Activated CD8-positive, alpha-beta T cell treated with anti-CD3 and anti-CD28 coated beads for 36 hours (primary cell): ENCODE results near the gene POU3F1. TPM values are rescaled to one million over a fixed set of nuclear protein-coding genes. Genes with fewer than 3 reads are reported as not detected.
A peak's percentile ranks its signal among the peaks of the same experiment; 100 is the strongest.

Experiments used
- ATAC-seq: fragments of 200-7000 bp; cut with Tn5 transposase; one replicate; pipeline ENCODE4 v1.10.0; 2021; ENCODE audit warnings: mild to moderate bottlenecking, moderate library complexity
- CTCF ChIA-PET: fragments of 350-600 bp; sonication (Branson Sonifier 250); formaldehyde crosslinking; loops from one replicate; lab custom pipeline; 2021; ENCODE audit warnings: antibody characterized with exemption; lab: Charles Lee
- POLR2A ChIA-PET: fragments of 350-600 bp; sonication (Branson Sonifier 250); formaldehyde crosslinking; loops from one replicate; lab custom pipeline; 2021; ENCODE audit warnings: antibody characterized with exemption; lab: Charles Lee
- DNase-seq: peaks from one replicate; pipeline ENCODE4 v3.0.0-alpha.2; 2020
- H3K27ac Mint-ChIP-seq: one replicate; pipeline ENCODE4 v1.8.0; 2021; ENCODE audit warnings: mild to moderate bottlenecking, mixed read lengths
- H3K27me3 Mint-ChIP-seq: one replicate; pipeline ENCODE4 v1.8.0; 2021; ENCODE audit warnings: mixed read lengths
- H3K36me3 Mint-ChIP-seq: one replicate; pipeline ENCODE4 v1.8.0; 2021; ENCODE audit warnings: low read depth, mixed read lengths
- H3K4me1 Mint-ChIP-seq: one replicate; pipeline ENCODE4 v1.8.0; 2021; ENCODE audit warnings: low read depth, mixed read lengths
- H3K4me3 Mint-ChIP-seq: one replicate; pipeline ENCODE4 v1.8.0; 2021; ENCODE audit warnings: mild to moderate bottlenecking, moderate library complexity, mixed read lengths
- H3K9me3 Mint-ChIP-seq: one replicate; pipeline ENCODE4 v1.8.0; 2021; ENCODE audit warnings: mixed read lengths
- intact Hi-C: fragments of 100-400 bp; cut with micrococcal nuclease; formaldehyde crosslinking; loops from one replicate; pipeline ENCODE4 v1.10.0; 2022
- total RNA-seq, 2 experiments: library from RNA; stranded (reverse); gene quantifications; one replicate each; pipeline ENCODE4 v1.2.3, GENCODE V29; 2021
- TF ChIP-seq, protein P1 (sequence below): fragments of 200-600 bp; IDR thresholded peaks from one replicate; pipeline ENCODE4 v1.8.0; 2022; ENCODE audit warnings: antibody characterized with exemption, mild to moderate bottlenecking

Gene POU3F1
- total RNA-seq, 2 experiments from 2014 or later = 0.16 TPM; not detected in 1

DNA sequence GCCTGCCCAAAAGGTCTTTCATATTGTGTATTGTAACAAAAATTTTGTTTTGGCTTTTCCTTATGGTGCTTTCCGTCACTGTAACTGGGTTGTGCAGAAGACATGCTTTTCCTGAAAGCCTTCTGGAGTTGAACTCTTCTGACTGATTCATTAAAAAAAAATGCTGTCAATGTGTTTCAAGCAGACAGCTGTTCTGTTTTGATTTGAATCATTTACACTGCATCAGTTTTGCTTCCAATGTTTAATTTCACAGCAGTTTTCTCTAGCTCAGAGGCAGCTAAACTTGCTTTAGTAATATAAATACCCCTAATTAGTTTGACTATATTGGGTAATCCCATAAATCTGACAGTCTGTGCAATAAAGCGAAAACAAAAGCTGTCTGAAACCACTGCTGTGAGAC, 26.2 kb downstream of the POU3F1 start:
- ChIA-PET POLR2A (no interaction called here), CTCF (interaction anchor here (0.8 to 4.1 kb wide), 5 partner anchors 9 to 161 kb away, joined by 3 to 31 read pairs (median 7); partner anchors contain the start of genes MTF1 and SF3A3)
- Mint-ChIP-seq H3K27me3 (no peaks in the 10 kb centered on the region), H3K4me3 (no peak overlapping the region), H3K36me3 (peaks cover 59% of the 10 kb centered on the region), H3K27ac (no peak overlapping the region), H3K4me1 (peaks cover 19% of the 10 kb centered on the region), H3K9me3 (no peaks in the 10 kb centered on the region)
- TF ChIP-seq, protein P1, sequence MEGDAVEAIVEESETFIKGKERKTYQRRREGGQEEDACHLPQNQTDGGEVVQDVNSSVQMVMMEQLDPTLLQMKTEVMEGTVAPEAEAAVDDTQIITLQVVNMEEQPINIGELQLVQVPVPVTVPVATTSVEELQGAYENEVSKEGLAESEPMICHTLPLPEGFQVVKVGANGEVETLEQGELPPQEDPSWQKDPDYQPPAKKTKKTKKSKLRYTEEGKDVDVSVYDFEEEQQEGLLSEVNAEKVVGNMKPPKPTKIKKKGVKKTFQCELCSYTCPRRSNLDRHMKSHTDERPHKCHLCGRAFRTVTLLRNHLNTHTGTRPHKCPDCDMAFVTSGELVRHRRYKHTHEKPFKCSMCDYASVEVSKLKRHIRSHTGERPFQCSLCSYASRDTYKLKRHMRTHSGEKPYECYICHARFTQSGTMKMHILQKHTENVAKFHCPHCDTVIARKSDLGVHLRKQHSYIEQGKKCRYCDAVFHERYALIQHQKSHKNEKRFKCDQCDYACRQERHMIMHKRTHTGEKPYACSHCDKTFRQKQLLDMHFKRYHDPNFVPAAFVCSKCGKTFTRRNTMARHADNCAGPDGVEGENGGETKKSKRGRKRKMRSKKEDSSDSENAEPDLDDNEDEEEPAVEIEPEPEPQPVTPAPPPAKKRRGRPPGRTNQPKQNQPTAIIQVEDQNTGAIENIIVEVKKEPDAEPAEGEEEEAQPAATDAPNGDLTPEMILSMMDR = no peak
- ATAC-seq (no peak), DNase-seq (no peak)
- intact Hi-C loops = no loop called here

DNA sequence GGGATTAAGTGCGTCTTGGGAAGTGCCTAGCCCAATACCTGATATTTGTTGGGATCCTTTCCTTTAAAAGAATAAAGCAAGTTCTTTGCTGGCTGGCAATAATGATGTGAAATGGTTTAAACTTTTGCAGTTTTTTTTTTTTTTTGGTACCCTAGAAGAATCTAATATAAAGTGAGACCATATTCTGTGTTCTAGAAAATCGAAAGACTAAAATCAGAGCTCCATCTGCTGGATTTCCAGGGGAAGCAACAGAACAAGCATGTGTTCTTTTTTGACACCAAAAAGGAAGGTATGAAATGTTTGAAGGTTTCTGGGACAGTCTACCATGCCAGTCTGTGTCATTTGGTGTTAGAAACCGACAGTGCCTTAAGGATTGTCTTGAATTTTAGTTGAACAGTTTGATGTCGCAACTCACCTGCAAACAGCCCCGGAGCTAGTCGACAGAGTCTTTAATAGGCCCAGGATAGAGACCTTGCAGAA, 27.7 kb downstream of the POU3F1 start:
- no peaks in the 10 kb centered on the region for H3K9me3 Mint-ChIP-seq
- H3K27ac Mint-ChIP-seq = no peak overlapping the region
- intact Hi-C loops = loop anchor here (2.0 kb wide), 1 partner anchor 28 kb away; the partner anchor contains the start of gene SF3A3
- CTCF ChIA-PET = interaction anchor here (0.6 to 4.1 kb wide), 16 partner anchors 8 to 160 kb away, joined by 3 to 31 read pairs (median 4); partner anchors contain the start of genes MTF1 and SF3A3
- ATAC-seq (peak; percentile 79), DNase-seq (no peak)
- peaks cover 60% of the 10 kb centered on the region for H3K36me3 Mint-ChIP-seq
- H3K27me3 Mint-ChIP-seq = no peaks in the 10 kb centered on the region
- TF ChIP-seq, protein P1 = peak; percentile 41
- peaks cover 29% of the 10 kb centered on the region for H3K4me1 Mint-ChIP-seq
- POLR2A ChIA-PET = interaction anchor here (0.6 to 3.1 kb wide), 5 partner anchors 9 to 743 kb away, joined by 3 to 24 read pairs (median 3); partner anchors contain the start of gene SF3A3
- no peak overlapping the region for H3K4me3 Mint-ChIP-seq

DNA sequence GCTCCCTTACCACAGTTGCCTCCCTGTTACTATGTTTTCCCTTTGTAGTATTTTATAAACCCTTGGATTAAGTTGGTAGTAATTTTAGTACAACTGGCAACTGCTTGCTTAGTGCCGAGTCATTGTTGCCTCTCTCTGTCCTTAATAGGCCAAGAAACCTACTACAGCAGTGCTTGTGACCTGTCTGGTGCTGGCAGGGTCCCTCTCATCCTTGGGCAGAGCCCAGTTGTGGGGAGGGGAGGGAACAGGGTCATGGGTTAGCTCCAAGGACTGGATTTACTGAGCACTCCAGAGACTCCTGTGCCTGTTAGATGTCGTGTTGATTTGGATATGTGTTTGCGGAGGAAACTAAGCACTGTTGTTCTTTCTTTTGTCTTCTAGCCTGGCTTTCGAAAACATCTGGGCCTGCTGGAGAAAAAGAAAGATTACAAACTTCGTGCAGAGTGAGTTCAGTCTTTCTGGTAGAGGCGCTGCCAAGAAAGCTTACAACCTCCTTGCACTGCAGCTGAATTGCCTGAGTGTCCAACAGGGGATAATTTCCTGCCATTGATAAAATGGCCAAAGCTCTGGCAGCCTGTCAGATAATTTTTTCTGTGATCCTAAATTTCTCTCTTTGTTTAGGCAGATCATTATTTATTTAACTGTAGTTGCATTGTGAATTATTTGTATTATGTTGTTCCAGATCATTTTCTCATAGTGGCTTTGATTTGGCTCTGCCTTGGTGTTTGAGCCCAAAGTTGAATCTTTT, 30.4 kb downstream of the POU3F1 start:
- no peak overlapping the region for H3K4me3 Mint-ChIP-seq
- H3K27ac Mint-ChIP-seq = peak overlapping the region; percentile 68
- TF ChIP-seq, protein P1 = no peak
- ATAC-seq = no peak
- no peaks in the 10 kb centered on the region for H3K27me3 Mint-ChIP-seq
- H3K36me3 Mint-ChIP-seq = peaks cover 51% of the 10 kb centered on the region
- POLR2A ChIA-PET = interaction anchor here (0.6 to 1.4 kb wide), 4 partner anchors 9 to 22 kb away, joined by 3 to 5 read pairs (median 4); no protein-coding TSS in a partner anchor
- H3K9me3 Mint-ChIP-seq = no peaks in the 10 kb centered on the region
- CTCF ChIA-PET = interaction anchor here (0.6 to 10.4 kb wide), 5 partner anchors 12 to 1611 kb away, joined by 3 to 99 read pairs (median 4); partner anchors contain the start of gene SF3A3
- DNase-seq = no peak
- intact Hi-C loops = no loop called here
- H3K4me1 Mint-ChIP-seq = peaks cover 46% of the 10 kb centered on the region

DNA sequence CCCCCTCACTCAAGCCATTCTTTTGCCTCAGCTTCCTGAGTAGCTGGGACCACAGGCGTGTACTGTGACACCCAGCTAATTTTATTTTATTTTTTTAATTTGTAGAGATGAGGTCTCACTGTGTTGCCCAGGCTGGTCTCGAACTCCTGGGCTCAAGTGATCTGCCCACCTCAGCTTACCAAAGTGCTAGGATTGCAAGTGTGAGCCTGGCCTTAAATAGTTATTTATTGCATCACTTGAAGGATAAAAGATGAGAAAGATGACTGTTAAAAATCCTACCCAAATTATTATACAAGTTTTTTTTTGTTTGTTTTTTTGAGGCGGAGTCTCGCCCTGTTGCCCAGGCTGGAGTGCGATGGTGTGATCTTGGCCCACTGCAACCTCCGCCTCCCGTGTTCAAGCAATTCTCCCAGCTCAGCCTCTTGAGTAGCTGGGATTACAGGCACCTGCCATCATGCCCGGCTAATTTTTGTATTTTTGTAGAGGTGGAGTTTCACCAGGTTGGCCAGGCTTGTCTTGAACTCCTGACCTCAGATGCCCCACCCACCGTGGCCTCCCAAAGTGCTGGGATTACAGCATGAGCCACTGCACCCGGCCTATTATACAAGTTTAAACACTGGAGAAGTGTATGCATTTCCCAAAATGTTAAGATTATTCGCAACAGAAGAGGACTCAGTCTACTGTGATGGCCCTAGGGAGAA, 31.7 kb downstream of the POU3F1 start:
- ATAC-seq = no peak
- H3K27me3 Mint-ChIP-seq = no peaks in the 10 kb centered on the region
- no peaks in the 10 kb centered on the region for H3K9me3 Mint-ChIP-seq
- no peak for DNase-seq
- TF ChIP-seq, protein P1 = no peak
- peaks cover 55% of the 10 kb centered on the region for H3K4me1 Mint-ChIP-seq
- H3K27ac Mint-ChIP-seq = no peak overlapping the region
- ChIA-PET POLR2A (interaction anchor here (1.4 to 7.6 kb wide), 2 partner anchors 13 to 19 kb away, joined by 5 to 114 read pairs; partner anchors contain the start of gene SF3A3), CTCF (interaction anchor here (0.6 to 10.4 kb wide), 5 partner anchors 11 to 693 kb away, joined by 3 to 99 read pairs (median 23); partner anchors contain the start of gene SF3A3)
- peaks cover 44% of the 10 kb centered on the region for H3K36me3 Mint-ChIP-seq
- H3K4me3 Mint-ChIP-seq = peak overlapping the region; percentile 87
- intact Hi-C loops = loop anchor here (5.0 kb wide), 1 partner anchor 543 kb away; the partner anchor contains the start of gene ZC3H12A
